Endothelial cell of umbilical vein (primary cell): Measurements from ENCODE around the gene CRYGN. TPM values are rescaled to one million over a fixed set of nuclear protein-coding genes. Genes with fewer than 3 reads are reported as not detected.

Source experiments
- BruUV-seq: library from RNA; stranded (reverse); fragments of 400-500 nt; replicated peaks from 2 replicates; lab custom pipeline; 2021; lab: Mats Ljungman, UMichigan
- CTCF ChIA-PET: fragments of 300-600, 350-600 bp; sonication (Branson Sonifier 250); formaldehyde crosslinking; loops from one replicate; lab custom pipeline; 2021; ENCODE audit warnings: antibody characterized with exemption, inconsistent platforms; lab: Charles Lee
- POLR2A ChIA-PET: fragments of 300-600, 350-600 bp; sonication (Branson Sonifier 250); formaldehyde crosslinking; loops from one replicate; lab custom pipeline; 2021; ENCODE audit warnings: antibody characterized with exemption, inconsistent platforms; lab: Charles Lee
- DNase-seq: peaks from one replicate; pipeline ENCODE4 v3.0.0-alpha.2; 2011; ENCODE audit warnings: low read depth, low spot score
- FAIRE-seq: peaks from 2 replicates; lab custom pipeline; 2011; peaks lifted over from hg19 to GRCh38; lab: Jason Lieb, UNC
- H2AFZ ChIP-seq: 2 replicates; pipeline ENCODE4 v1.6.0; 2012; ENCODE audit warnings: low read depth, low read length, control low read depth, inconsistent platforms
- H3K27ac ChIP-seq: 2 replicates; pipeline ENCODE4 v1.5.1; 2011; ENCODE audit warnings: low read depth, mild to moderate bottlenecking, control low read depth, low read length, moderate library complexity; ENCODE audit not compliant: insufficient read depth
- H3K27me3 ChIP-seq, 2 experiments: 2 replicates each; pipeline versions ENCODE4 v1.6.0 to v1.6.1; 2011; ENCODE audit warnings: low read length in 2 of 2, mixed read lengths in 1 of 2; ENCODE audit not compliant: control insufficient read depth in 2 of 2, insufficient read depth in 2 of 2
- H3K36me3 ChIP-seq, 2 experiments: 2 replicates in 1 of 2; 3 replicates in 1 of 2; pipeline ENCODE4 v1.5.1; 2011; ENCODE audit warnings: low read length in 2 of 2, mild to moderate bottlenecking in 1 of 2, moderate library complexity in 1 of 2; ENCODE audit not compliant: control insufficient read depth in 2 of 2, insufficient read depth in 2 of 2; ENCODE audit errors: extremely low read depth in 1 of 2
- H3K4me1 ChIP-seq: 3 replicates; pipeline ENCODE4 v1.5.1; 2011; ENCODE audit warnings: mild to moderate bottlenecking, low read length; ENCODE audit not compliant: control insufficient read depth, insufficient read depth; ENCODE audit errors: extremely low read depth
- H3K4me2 ChIP-seq: 2 replicates; pipeline ENCODE4 v1.6.1; 2011; ENCODE audit warnings: low read length, control low read depth, mixed read lengths; ENCODE audit not compliant: insufficient read depth
- H3K4me3 ChIP-seq, 3 experiments: fragments of 200-600 bp in 1 of 3; sonication (generic), shearing (Covaris generic) in 1 of 3; replicated peaks in 1 of 3; 2 replicates each; pipeline ENCODE4 v1.5.1; 2011 to 2016; ENCODE audit warnings: control low read depth in 3 of 3, low read length in 3 of 3, mild to moderate bottlenecking in 2 of 3, inconsistent platforms in 1 of 3, low read depth in 1 of 3, moderate library complexity in 1 of 3; ENCODE audit not compliant: insufficient read depth in 1 of 3
- H3K79me2 ChIP-seq: 2 replicates; pipeline ENCODE4 v1.6.0; 2012; ENCODE audit warnings: low read length, inconsistent platforms; ENCODE audit not compliant: control insufficient read depth, insufficient read depth
- H3K9ac ChIP-seq: replicated peaks from 2 replicates; pipeline ENCODE3; 2011; ENCODE audit warnings: low read length, control low read depth; ENCODE audit not compliant: insufficient read depth; ENCODE audit errors: extremely low read depth
- H3K9me1 ChIP-seq: replicated peaks from 3 replicates; pipeline ENCODE4 v1.6.0; 2011; ENCODE audit warnings: mild to moderate bottlenecking, low read length; ENCODE audit not compliant: control insufficient read depth, insufficient read depth; ENCODE audit errors: extremely low read depth
- H3K9me3 ChIP-seq: replicated peaks from 2 replicates; pipeline ENCODE4 v1.5.1; 2012; ENCODE audit warnings: low read length, inconsistent platforms; ENCODE audit not compliant: control insufficient read depth, insufficient read depth
- H4K20me1 ChIP-seq: replicated peaks from 2 replicates; pipeline ENCODE3; 2011; ENCODE audit warnings: mild to moderate bottlenecking, low read length; ENCODE audit not compliant: control insufficient read depth, insufficient read depth; ENCODE audit errors: extremely low read depth
- EZH2 ChIP-seq: IDR thresholded peaks from 2 replicates; pipeline ENCODE4 v1.6.1; 2012; ENCODE audit warnings: borderline replicate concordance, low read depth, mild to moderate bottlenecking, moderate library complexity, low read length, inconsistent platforms; ENCODE audit not compliant: severe bottlenecking
- FOS ChIP-seq: IDR thresholded peaks from 2 replicates; pipeline ENCODE4 v1.6.1; 2011; ENCODE audit warnings: mild to moderate bottlenecking, low read length, moderate library complexity, borderline replicate concordance; ENCODE audit not compliant: insufficient read depth
- GATA2 ChIP-seq: IDR thresholded peaks from 2 replicates; pipeline ENCODE4 v1.7.0; 2011; ENCODE audit warnings: low read depth, mild to moderate bottlenecking, moderate library complexity, mixed read lengths, low read length; ENCODE audit not compliant: insufficient read length, insufficient read depth
- MAX ChIP-seq: IDR thresholded peaks from 2 replicates; pipeline ENCODE4 v1.6.1; 2011; ENCODE audit not compliant: insufficient read depth, insufficient read length
- MYC ChIP-seq: IDR thresholded peaks from one replicate; pipeline ENCODE4 v1.6.1; 2011; ENCODE audit warnings: mild to moderate bottlenecking, low read depth, low read length
- POLR2A ChIP-seq: IDR thresholded peaks from 2 replicates; pipeline ENCODE4 v1.6.1; 2012; ENCODE audit warnings: low read depth, mild to moderate bottlenecking, control low read depth, low read length
- POLR2AphosphoS5 ChIP-seq: IDR thresholded peaks from 2 replicates; pipeline ENCODE4 v1.6.1; 2012; ENCODE audit warnings: low read depth, mild to moderate bottlenecking, control low read depth, low read length, moderate library complexity; ENCODE audit not compliant: insufficient read depth
- dilution Hi-C: fragments of 300-500 bp; cut with MboI; formaldehyde crosslinking; loops from one replicate; pipeline ENCODE4 v1.15.0; 2019; ENCODE audit warnings: low sequenced_read_pairs; ENCODE audit not compliant: extremely low pct_ligation_motif_present
- intact Hi-C: fragments of 100-400 bp; cut with micrococcal nuclease; formaldehyde crosslinking; loops from one replicate; pipeline ENCODE4 v1.10.0; 2022
- polyA plus RNA-seq, 4 experiments: library from polyadenylated mRNA; depleted of rRNA in 3 of 4; stranded (reverse) in 3 of 4; unstranded in 1 of 4; fragments of >200 nt; gene quantifications; 2 replicates each; pipeline versions ENCODE4 v1.2.1 to v1.2.3, GENCODE V29; 2011 to 2012; ENCODE audit warnings: missing spikeins in 1 of 4
- total RNA-seq: library from RNA; stranded (reverse); gene quantifications from 2 replicates; pipeline ENCODE4 v1.2.3, GENCODE V29; 2021

Gene CRYGN
- total and polyA plus RNA-seq, 2 donors (not counting 3 experiments of a cell fraction or from before 2014, with no cell fraction given), result not detected

- ChIA-PET CTCF (interaction anchor here (1.1 to 1.8 kb wide), 7 partner anchors 9 to 269 kb away, joined by 3 to 6 read pairs (median 3); no protein-coding TSS in a partner anchor), POLR2A (interaction anchor here (0.9 kb wide), 1 partner anchor 35 kb away, joined by 3 read pairs; the partner anchor contains the start of gene RHEB)
- peaks cover 69% of the 10 kb centered on the region for H3K79me2 ChIP-seq
These were observed 45.2 kb upstream of the CRYGN start for GRCh38 chr7:151484971-151485707.

GRCh38 chr7:151483711-151483983 is 43.7 kb upstream of the CRYGN start:
- H2AFZ ChIP-seq, result no peak overlapping the region
- no peak overlapping the region for H3K4me2 ChIP-seq
- dilution Hi-C loops, result no loop called here
- H3K9ac ChIP-seq, result no peak overlapping the region
- FAIRE-seq (no peak), DNase-seq (no peak)
- no peaks in the 10 kb centered on the region for H3K9me3 ChIP-seq
- H3K4me3 ChIP-seq, result no peak overlapping the region
- H3K79me2 ChIP-seq, result peaks cover 73% of the 10 kb centered on the region
- BruUV-seq, result no TSS peak
- POLR2A ChIA-PET, result no interaction called here
- CTCF ChIA-PET, result interaction anchor here (1.1 to 1.7 kb wide), 2 partner anchors 11 to 172 kb away, joined by 3 to 4 read pairs; no protein-coding TSS in a partner anchor
- H3K27me3 ChIP-seq, result no peaks in the 10 kb centered on the region
- H3K27ac ChIP-seq, result no peak overlapping the region
- intact Hi-C loops, result no loop called here
- no peaks in the 10 kb centered on the region for H3K9me1 ChIP-seq
- H3K36me3 ChIP-seq, result peaks cover 9 to 22% of the 10 kb centered on the region in 2 experiments
- H3K4me1 ChIP-seq, result peaks cover 21% of the 10 kb centered on the region
- TF ChIP-seq POLR2AphosphoS5, result no peak
- no peak for TF ChIP-seq FOS
- TF ChIP-seq MAX, result no peak
- TF ChIP-seq MYC, result no peak
- TF ChIP-seq EZH2, result no peak
- peaks cover 27% of the 10 kb centered on the region for H4K20me1 ChIP-seq

More at GRCh38 chr7:151484971-151485707, 45.2 kb upstream of the CRYGN start:
- H2AFZ ChIP-seq, result no peak overlapping the region
- intact Hi-C loops (loop anchor here (1.0 kb wide), 2 partner anchors 13 to 33 kb away; no protein-coding TSS in a partner anchor), dilution Hi-C loops (no loop called here)
- peak overlapping the region; percentile 62 for H3K4me2 ChIP-seq
- DNase-seq (peak; percentile 81), FAIRE-seq (peak; percentile 95)
- no peak overlapping the region for H3K4me3 ChIP-seq
- no TSS peak for BruUV-seq
- TF ChIP-seq POLR2A, result no peak
- peak; percentile 88 for TF ChIP-seq GATA2
- peak; percentile 93 for TF ChIP-seq FOS
- TF ChIP-seq POLR2AphosphoS5, result peak; percentile 67
- H4K20me1 ChIP-seq, result peaks cover 34% of the 10 kb centered on the region
- H3K9ac ChIP-seq, result no peak overlapping the region
- no peaks in the 10 kb centered on the region for H3K27me3 ChIP-seq
- H3K4me1 ChIP-seq, result peaks cover 21% of the 10 kb centered on the region
- H3K9me1 ChIP-seq, result no peaks in the 10 kb centered on the region
- H3K36me3 ChIP-seq, result peaks cover 9 to 22% of the 10 kb centered on the region in 2 experiments
- no peaks in the 10 kb centered on the region for H3K9me3 ChIP-seq
- peak overlapping the region; percentile 45 for H3K27ac ChIP-seq
